Measurements from ENCODE around the gene CGB2.

- TF ChIP-seq, protein P1, sequence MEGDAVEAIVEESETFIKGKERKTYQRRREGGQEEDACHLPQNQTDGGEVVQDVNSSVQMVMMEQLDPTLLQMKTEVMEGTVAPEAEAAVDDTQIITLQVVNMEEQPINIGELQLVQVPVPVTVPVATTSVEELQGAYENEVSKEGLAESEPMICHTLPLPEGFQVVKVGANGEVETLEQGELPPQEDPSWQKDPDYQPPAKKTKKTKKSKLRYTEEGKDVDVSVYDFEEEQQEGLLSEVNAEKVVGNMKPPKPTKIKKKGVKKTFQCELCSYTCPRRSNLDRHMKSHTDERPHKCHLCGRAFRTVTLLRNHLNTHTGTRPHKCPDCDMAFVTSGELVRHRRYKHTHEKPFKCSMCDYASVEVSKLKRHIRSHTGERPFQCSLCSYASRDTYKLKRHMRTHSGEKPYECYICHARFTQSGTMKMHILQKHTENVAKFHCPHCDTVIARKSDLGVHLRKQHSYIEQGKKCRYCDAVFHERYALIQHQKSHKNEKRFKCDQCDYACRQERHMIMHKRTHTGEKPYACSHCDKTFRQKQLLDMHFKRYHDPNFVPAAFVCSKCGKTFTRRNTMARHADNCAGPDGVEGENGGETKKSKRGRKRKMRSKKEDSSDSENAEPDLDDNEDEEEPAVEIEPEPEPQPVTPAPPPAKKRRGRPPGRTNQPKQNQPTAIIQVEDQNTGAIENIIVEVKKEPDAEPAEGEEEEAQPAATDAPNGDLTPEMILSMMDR (IDR thresholded peaks at IDR 0.05), result no peak
- TF ChIP-seq EZH2 (IDR thresholded peaks at IDR 0.05; ENCODE audit: borderline replicate concordance, insufficient read depth, low read depth, low read length, poor library complexity, severe bottlenecking), result no peak
Measured at GRCh38 chr19:49010453-49010852, 21.2 kb upstream of the CGB2 start.

Measured in B cell (primary cell).